ENCODE results near the gene FSCN2. TPM values are rescaled to one million over a fixed set of nuclear protein-coding genes. Genes with fewer than 3 reads are reported as not detected.

Gene FSCN2
- total RNA-seq, 1 experiment from 2014 or later = 0.31 TPM

GRCh38 chr17:81519284-81520020 lies 8.7 kb upstream of the FSCN2 start (continued):
- TF ChIP-seq ERG (CRISPR knock-in tag; IDR thresholded peaks at IDR 0.05) (no peak), ZNF138 (CRISPR knock-in tag; conservative IDR thresholded peaks at IDR 0.05) (no peak), ESRRA (CRISPR knock-in tag; IDR thresholded peaks at IDR 0.05; ENCODE audit: borderline replicate concordance) (no peak), NR2C2 (CRISPR knock-in tag; IDR thresholded peaks at IDR 0.05) (no peak), ATF2 (CRISPR knock-in tag; IDR thresholded peaks at IDR 0.05; ENCODE audit: borderline replicate concordance, low read depth) (no peak), E2F1 (CRISPR knock-in tag; IDR thresholded peaks at IDR 0.05) (0 out of 2 replicates have a peak, but pooled peaks have one; percentile 55), STAT6 (CRISPR knock-in tag; conservative IDR thresholded peaks at IDR 0.05; ENCODE audit: low read depth) (no peak), GRHL2 (CRISPR knock-in tag; IDR thresholded peaks at IDR 0.05; ENCODE audit: insufficient replicate concordance, severe bottlenecking) (no peak), JAZF1 (CRISPR knock-in tag; IDR thresholded peaks at IDR 0.05) (no peak), ZNF232 (CRISPR knock-in tag; IDR thresholded peaks at IDR 0.05) (peak; percentile 8; the same call in 1 of the 2 replicates), FOXP1 (CRISPR knock-in tag; IDR thresholded peaks at IDR 0.05; ENCODE audit: borderline replicate concordance) (peak; percentile 80; the same call in 1 of the 2 replicates), CREM (CRISPR knock-in tag; IDR thresholded peaks at IDR 0.05) (0 out of 2 replicates have a peak, but pooled peaks have one; percentile 15), USF1 (CRISPR knock-in tag; IDR thresholded peaks at IDR 0.05) (peak; percentile 42; the same call in 1 of the 2 replicates), ARID4B (CRISPR knock-in tag; IDR thresholded peaks at IDR 0.05; ENCODE audit: borderline replicate concordance) (no peak), ZNF281 (CRISPR knock-in tag; IDR thresholded peaks at IDR 0.05) (no peak), SMAD3 (CRISPR knock-in tag; IDR thresholded peaks at IDR 0.05; ENCODE audit: borderline replicate concordance) (no peak), ZNF532 (CRISPR knock-in tag; IDR thresholded peaks at IDR 0.05; ENCODE audit: borderline replicate concordance) (no peak)
